HG03521 (cell line): ENCODE results near the gene FANCI.

Source experiments
- ATAC-seq: cut with Tn5 transposase; IDR thresholded peaks from one replicate; pipeline ENCODE4 v1.9.1; 2021; ENCODE audit warnings: mild to moderate bottlenecking, moderate library complexity; ENCODE audit not compliant: unreplicated experiment

FANCI gene

DNA sequence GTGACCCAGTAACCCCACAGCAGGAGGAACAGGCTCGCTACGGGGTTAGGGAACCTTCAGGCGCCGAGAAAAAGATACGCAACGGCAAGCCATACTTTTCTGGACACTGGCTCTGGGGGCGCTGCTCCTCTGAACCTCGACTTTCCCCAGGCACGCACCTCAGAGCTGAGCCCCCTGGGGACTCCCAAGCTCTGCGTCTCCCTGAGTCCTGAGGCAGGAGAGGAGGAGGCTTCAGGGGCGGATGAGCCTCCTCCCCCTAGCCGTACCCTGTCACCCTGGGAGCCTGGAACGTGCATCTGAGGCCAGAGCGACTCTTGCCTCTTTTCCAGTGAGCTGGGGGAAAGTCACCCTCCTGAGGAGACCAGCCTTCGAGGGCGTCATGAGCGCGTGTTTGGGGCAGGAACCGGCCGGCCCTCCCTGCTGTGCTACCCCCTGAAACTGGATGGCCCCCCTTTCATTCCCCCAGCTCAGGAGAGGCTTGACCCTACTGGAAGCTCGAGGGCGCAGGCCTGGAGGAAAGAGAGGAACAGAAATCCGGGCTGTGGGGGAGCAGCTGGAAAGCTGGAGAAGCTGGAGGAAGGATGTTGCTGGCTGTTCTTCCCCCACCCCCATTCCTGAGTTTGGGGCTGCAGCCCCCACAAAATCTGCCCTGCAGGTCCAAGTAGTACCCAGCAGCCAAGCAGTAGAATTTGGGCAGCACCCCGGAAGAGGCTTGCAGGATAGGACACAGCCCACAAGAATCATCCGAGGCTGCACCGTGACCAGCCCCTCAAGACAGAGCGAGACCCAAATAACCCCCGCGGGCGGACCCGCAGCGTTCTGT lies 115.9 kb downstream of the FANCI start:
- ATAC-seq: no peak

DNA sequence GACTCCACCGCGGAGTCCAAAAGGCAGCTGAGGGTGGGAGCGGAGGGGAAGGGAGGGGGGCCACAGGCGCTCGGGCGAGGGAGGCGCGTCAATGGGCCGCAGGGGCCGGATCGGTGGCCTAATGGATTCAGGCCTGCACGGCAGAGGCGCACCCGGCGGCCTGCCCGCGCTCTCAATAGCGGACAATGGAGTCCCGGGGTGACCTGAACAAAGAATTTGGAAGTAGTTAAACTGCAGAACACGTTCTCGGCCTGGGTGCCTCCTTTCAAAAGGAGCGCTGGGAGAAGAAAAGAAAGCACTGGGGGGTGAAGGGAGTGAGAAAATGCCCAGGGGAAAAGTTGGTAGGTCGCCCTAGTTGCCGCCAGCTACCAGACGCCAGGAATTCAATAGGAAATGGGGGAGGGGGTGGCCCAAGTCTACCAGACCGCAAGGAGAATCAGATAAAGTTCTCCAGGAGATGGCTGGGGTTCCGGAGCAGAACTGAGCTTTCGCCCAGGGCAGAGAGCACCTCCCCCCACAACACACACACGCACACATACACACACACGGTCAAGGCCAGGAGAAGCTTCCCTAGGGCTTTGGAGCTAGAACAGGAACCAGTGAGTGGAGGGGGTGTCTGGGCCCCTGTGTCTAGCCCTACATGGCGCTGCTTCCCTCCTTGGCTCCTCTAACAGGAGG lies 116.7 kb downstream of the FANCI start:
- ATAC-seq: no peak

DNA sequence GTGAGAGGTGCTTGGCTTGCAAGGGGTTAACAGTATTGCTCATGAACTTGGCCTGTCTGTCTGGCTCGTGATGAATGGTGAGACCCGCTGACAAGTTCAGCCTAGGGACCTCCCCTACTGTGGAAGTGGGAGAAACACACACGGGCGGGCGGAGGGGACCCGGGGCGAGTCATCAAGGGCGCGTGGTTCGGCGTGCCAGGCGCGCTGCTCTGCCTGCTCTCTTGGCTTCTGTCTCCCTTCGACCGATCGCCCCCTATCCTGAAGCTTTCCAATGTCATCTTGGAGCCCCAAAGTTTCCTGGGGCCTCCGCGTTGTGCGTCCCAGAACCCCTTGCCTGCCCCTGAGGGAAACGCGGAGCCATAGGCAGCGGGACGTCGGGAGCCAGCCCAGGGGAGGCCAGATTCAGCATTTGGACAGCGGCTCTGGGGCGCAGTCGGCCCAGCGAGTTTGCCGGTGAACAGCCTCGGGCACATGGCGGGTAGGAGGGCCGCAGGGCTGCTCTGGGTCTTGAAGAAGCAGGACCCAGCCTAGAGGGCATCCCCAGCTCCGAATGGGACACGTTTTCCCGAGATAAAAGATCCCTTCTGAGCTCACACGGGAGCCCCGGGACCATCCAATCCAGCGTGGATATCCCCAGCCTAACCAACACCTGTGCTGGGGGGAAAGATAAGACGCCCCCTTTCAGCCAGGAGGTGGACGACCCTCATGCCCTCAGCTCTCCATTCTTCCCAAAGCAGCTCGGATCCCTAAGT lies 117.8 kb downstream of the FANCI start:
- no peak for ATAC-seq

DNA sequence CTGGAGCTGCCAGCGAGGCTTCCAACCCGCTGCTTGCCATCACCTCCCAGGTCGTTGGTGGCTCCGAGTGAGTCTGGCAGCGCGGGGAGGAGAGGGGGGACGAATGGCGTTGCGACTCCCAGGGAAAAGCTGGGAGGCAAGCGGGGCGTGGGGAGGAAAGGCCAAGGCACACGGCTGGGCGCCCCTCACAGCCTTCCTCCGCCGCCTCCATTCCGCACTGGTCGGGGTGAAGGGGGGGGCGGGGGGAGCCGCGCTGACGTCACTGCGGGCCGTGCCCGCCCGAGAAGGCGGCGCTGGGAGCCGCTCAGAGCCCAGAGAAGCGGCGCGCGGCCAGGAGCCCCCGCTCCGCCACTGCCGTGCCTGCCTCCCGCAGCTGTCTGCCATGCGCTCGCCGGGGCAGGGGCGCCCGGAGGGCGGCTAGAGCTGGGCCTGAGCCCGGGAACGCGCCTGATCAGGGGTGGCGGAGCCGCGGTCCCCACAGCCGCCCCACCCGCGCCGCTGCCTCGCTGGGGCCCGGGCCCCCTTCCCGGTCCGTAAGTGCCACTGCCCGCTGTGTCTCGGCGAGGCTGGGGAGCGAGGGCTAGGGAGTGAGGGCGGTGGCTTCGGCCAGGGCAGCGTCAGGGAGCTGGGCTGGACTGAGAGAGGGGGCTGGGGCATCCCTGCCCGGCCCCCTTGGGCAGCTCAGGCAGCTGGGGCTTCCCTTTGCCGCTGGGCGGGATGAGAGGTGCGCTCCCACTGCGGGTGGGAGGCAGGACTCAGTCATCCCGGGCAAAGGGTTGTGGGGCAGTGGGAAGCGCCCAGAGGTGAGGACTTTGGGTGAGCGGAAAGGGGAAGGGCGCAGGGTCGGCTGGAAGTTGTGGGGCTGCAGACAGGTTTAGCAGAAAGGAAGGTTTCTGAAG lies 118.7 kb downstream of the FANCI start:
- ATAC-seq: no peak

DNA sequence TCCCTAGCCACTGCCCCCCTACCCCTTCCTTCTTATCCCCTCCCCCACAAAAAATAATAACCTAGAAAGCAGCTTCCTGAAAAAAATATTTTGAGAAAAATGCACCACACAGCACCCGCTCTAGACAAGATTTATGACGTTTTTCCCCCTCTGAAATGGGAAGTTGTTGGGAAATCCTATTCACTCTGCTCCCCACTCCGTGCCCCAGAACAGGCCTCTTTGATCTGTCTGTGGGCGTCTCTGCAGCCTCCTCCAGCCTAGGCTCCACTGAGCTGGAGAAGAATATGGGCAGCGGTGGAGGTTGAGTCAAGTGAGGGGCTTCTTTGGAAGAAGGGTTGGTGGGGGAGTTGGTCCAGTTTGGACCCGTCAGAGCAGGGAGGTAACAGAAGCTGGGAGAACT lies 119.4 kb downstream of the FANCI start:
- no peak for ATAC-seq

DNA sequence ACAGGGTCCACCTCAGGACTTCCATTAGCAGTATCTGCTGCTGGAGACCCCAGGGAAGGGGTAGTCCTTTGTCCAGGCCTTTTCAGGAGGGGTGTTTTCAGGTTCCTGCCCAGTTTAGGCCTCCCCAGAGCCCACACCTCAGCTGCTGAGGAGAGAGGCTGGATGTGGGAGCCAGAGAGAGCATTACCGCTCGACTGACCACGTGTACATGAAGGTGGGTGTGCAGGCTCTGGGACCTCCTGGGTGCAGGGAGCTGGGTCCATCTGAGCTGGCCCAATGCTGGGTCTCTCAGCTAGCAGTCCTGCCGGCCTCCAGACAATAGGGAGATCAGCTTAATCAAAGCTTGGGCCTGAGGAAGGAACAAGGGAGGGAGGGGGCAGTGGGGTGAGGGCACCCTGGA lies 120.0 kb downstream of the FANCI start:
- ATAC-seq: no peak

DNA sequence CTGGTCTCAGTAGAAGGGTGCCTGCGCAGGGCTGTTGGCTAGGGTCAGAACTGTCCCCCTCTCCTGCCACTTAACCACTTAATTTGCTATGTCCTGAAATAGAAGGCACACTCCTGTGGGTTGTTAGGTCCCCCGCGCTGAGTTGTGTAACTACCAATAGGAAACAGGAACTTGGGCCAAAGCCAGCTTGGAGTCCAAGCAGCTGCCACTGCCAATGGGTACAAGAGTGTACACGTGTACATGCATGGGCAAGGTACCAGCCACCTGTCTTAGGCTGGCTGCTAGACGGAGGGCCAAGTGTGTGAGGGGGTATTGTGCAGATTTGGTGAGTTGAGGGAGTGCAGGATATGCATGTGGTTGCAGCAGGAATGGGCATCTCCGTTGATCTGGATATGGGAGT lies 120.6 kb downstream of the FANCI start:
- ATAC-seq: no peak

DNA sequence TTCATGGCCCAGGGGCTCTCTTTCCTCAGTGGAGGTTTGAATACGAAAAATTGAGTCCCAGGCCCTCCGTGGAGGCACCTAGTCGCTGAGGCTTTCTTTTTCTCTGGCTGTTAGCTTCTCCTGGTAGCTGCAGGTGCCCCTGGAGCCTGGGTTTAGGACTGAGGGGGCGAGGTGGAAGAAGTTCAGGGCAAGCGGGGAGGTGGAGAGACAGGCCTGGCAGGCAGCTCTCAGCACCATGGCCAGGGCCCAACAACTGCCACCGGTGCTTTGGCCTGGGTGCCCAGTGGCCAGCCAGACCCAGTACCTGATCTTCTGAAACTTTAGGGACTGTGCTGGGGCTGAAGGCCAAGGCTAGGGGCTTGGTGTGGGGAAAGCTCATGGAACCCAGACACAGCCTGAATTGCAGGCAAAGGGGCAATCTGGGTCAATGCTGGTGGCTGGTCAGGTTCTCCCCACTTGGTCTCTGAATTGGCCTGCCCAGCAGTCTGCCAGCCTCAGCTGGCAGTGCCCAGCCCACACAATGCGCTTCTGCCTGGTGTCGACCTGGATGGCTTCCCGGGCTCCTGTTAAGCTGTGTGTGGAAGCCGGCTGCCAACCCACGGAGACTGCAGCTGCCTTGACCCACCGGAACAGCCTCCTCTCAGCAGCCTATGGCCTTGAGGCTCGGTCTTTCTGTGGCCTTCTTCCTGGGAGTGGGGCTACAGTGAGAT lies 121.1 kb downstream of the FANCI start:
- ATAC-seq: no peak

DNA sequence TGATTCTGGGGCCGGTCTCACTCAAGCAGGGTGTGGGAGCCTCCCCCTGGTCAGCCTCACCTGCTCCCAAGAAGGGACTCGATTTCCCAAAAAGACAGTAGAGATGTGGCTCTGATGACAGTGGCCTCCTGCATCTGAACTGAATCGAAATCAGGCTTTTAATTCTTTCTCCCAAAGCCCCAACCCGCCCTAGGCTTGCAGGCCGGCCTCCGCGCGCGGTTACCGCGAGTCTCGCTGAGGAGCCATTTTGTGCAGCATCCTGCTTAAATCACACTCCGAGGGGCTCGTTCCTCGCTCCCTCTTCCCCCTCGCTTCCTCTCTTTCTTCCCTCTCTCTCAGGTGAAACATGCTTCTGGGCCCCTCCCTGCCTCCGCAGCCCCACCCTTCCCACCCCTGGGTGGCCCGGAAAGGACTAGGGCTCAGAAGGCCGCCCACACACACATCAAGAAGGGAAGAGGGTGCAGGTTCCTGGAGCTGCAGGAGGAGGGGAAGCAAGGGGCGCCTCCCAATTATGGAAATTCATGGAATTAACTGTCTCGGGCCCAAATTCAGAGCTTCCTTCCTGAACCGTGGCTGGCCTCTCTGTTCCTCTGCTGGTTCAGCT lies 121.8 kb downstream of the FANCI start:
- no peak for ATAC-seq
